Measurements from ENCODE around the gene SARNP. TPM values are rescaled to one million over a fixed set of nuclear protein-coding genes. Genes with fewer than 3 reads are reported as not detected.

The SARNP gene
- total RNA-seq, 1 experiment from 2014 or later: 132 TPM

DNA sequence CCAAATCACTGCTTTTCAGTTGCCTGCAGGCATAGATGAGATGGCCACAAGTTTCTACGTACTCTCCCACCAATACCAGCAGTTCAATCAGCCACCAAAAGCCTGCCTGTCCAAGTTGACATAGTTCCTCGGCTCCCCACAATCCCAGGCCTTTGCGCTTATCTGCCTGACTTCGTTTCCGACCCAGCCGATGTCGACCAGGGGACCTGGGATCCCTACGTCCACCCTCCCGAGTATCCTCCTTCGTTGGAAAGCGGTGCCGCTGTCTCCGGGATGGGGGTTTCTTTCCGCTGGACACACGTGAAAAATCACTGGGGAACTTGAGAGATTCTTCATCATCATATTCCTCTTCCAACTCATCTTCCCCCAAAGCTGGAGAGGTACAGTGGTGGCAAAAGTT is 10.3 kb upstream of the SARNP start:
- no peaks in the 10 kb centered on the region for H3K27me3 ChIP-seq
- H3K4me1 ChIP-seq: peaks cover 4% of the 10 kb centered on the region; the same call in 1 of the 2 replicates
- H3K27ac ChIP-seq: no peak overlapping the region
- H3K36me3 ChIP-seq: peaks cover 5% of the 10 kb centered on the region
- H3K9me3 ChIP-seq (replicated peaks): no peaks in the 10 kb centered on the region
- no peak for DNase-seq
- H3K4me3 ChIP-seq: no peak overlapping the region

DNA sequence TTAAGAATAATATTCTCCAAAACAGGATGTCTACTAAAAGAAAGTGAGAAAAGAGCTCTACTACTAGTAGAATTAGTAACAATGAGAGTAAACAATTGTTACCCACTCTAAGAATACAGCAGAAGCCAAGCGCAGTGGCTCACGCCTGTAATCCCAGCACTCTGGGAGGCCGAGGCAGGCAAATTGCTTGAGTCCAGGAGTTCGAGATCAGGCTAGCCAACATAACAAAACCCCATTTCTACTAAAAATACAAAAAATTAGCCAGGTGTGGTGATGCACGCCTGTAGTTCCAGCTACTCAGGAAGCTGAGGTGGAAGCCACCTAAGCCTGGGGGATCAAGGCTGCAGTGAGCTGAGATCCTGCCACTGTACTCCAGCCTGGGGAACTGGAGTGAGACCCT is 7.2 kb upstream of the SARNP start:
- no peak overlapping the region for H3K27ac ChIP-seq
- DNase-seq: no peak
- no peak overlapping the region for H3K4me3 ChIP-seq
- H3K4me1 ChIP-seq: no peaks in the 10 kb centered on the region
- no peaks in the 10 kb centered on the region for H3K9me3 ChIP-seq (replicated peaks)
- peaks cover 31% of the 10 kb centered on the region for H3K36me3 ChIP-seq
- H3K27me3 ChIP-seq: no peaks in the 10 kb centered on the region

DNA sequence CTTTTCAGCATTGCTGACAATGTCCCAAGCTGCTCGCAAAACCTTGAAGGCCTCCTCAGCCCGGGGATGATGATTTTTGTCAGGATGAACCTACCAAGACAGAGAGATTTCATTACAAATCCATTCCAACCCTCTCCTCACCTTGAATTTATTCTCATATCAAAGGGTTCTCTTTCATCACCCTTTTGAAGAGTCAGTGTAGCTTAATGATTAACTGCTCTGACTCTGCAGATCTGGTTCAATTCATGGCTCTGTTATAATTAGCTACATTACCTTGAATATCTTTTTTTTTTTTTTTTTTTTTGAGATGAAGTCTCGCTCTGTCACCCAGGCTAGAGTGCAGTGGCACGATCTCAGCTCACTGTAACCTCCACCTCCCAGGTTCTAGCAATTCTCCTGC is 5.9 kb upstream of the SARNP start:
- no peak overlapping the region for H3K4me3 ChIP-seq
- H3K27ac ChIP-seq: no peak overlapping the region
- no peaks in the 10 kb centered on the region for H3K27me3 ChIP-seq
- no peaks in the 10 kb centered on the region for H3K9me3 ChIP-seq (replicated peaks)
- H3K36me3 ChIP-seq: peaks cover 39% of the 10 kb centered on the region
- H3K4me1 ChIP-seq: peaks cover 8% of the 10 kb centered on the region
- no peak for DNase-seq

DNA sequence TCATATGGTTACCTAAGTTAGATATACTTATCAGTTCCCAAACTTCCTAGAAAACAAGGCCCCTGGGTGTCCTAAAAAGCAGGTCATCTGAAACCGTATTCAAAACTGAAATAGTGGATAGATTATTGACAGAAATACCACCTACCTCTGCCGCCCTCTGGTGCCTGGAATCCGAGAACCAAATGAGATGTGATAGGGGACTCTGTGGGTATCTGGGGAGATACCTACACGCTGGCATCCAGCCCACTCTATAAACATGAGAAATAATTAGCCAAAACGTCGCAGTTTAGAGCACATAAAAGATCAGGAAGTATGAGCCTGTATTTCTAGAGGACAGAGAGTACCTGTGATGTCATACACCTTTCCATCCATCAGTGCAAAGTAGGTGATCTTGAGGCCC is 4.7 kb upstream of the SARNP start:
- H3K27me3 ChIP-seq: no peaks in the 10 kb centered on the region
- no peak overlapping the region for H3K27ac ChIP-seq
- H3K36me3 ChIP-seq: peaks cover 39% of the 10 kb centered on the region
- H3K4me1 ChIP-seq: peaks cover 8% of the 10 kb centered on the region
- H3K4me3 ChIP-seq: no peak overlapping the region
- DNase-seq: no peak
- no peaks in the 10 kb centered on the region for H3K9me3 ChIP-seq (replicated peaks)

DNA sequence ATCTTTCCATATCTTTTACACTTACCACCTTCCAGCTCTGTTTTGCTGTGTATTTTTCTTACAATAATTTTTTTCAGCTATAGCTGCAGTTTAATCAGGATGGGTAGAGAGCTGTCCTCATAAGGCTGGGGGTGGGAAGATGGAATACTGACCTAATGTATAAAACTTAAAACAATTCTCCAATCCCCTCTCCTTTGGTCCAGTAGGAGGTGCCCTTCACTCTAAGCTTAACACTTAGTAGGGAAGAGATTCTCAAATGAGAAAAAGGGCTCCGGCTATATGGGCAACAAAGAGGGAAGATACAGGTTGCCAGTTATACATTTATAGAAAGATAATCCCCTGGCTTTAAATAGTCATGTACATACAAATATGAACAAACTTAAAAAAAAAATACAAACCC is 3.2 kb upstream of the SARNP start:
- no peaks in the 10 kb centered on the region for H3K9me3 ChIP-seq (replicated peaks)
- H3K27me3 ChIP-seq: no peaks in the 10 kb centered on the region
- peaks cover 8% of the 10 kb centered on the region for H3K4me1 ChIP-seq
- peaks cover 42% of the 10 kb centered on the region for H3K36me3 ChIP-seq
- H3K27ac ChIP-seq: no peak overlapping the region
- peak in 1 of 2 experiments; percentile 19 for DNase-seq
- no peak overlapping the region for H3K4me3 ChIP-seq

DNA sequence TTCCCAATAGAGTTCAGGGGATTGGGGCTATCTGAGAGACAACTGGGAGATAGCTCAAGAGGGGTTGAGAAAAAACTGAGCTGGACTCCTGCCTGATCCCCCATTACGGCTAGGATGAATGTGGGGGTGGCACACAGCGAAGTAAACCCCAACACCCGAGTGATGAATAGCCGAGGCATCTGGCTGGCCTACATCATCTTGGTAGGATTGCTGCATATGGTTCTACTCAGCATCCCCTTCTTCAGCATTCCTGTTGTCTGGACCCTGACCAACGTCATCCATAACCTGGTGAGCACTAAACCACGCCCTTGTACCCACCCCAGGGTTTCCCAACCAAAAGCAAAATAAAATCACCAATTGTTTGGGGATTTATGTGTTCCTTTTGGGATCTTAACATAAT is 1.4 kb upstream of the SARNP start:
- H3K9me3 ChIP-seq (replicated peaks): no peaks in the 10 kb centered on the region
- peak overlapping the region; percentile 69 for H3K27ac ChIP-seq
- H3K36me3 ChIP-seq: peaks cover 53% of the 10 kb centered on the region
- peaks cover 8% of the 10 kb centered on the region for H3K4me1 ChIP-seq
- H3K27me3 ChIP-seq: no peaks in the 10 kb centered on the region
- peak overlapping the region; percentile 87 for H3K4me3 ChIP-seq
- DNase-seq: no peak

DNA sequence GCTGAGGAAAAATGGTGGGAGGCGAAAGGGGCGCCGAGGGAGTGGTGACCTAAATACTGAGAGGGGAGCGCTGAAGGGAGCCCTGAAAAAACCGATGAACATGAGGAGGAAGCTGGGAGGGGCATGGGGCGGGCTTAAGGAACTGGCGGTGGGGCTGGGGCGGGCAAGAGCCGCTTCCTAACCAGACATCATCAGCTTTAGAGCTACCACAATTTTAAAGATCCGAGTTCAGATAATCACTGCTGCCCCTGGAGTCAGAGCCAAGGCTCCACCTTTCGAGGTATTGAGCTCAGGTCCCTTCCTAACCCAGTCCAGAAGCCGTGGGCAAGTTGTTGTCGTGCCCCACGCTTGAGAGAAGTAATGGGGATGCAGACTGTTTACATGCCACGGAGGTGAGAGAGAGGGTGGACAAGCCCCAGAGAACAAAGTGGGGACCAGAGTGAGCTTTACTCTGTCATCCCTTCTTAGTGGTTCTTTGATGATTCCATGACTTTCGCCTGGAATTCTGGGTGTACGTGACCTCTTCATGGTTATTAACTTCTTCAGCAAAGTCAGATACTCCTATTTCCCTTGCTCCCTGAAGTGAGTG is 710 bp upstream of the SARNP start:
- H3K36me3 ChIP-seq: peaks cover 56% of the 10 kb centered on the region
- no peaks in the 10 kb centered on the region for H3K9me3 ChIP-seq (replicated peaks)
- no peaks in the 10 kb centered on the region for H3K27me3 ChIP-seq
- peaks cover 8% of the 10 kb centered on the region for H3K4me1 ChIP-seq
- peak overlapping the region; percentile 87 for H3K4me3 ChIP-seq
- DNase-seq: peak in 1 of 2 experiments; percentile 42
- H3K27ac ChIP-seq: peak overlapping the region; percentile 69

DNA sequence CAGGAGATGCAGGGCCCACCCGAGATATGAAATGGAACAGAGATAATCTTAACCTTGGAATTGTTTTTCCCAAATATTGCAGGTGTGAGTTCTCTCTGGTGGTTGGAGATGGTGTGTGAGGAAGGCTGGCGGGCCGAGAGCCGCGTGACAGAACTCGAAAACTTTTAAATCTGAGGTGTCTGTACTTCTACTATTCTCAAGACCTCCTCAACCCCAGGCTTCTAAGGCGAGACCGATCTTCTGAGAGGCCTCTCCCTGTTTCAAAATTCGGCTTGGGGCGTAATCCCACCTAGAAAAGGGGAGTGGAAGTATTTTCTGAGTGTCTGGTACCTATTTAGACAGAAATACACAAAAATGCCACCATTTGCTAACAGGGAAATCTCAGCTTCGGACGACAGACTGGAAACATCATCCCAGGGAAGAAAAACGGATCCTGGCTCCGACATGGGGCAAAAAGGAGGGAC is 611 bp downstream of the SARNP start:
- H3K27me3 ChIP-seq: no peaks in the 10 kb centered on the region
- peaks cover 52% of the 10 kb centered on the region for H3K36me3 ChIP-seq
- peak in 1 of 2 experiments; percentile 44 for DNase-seq

DNA sequence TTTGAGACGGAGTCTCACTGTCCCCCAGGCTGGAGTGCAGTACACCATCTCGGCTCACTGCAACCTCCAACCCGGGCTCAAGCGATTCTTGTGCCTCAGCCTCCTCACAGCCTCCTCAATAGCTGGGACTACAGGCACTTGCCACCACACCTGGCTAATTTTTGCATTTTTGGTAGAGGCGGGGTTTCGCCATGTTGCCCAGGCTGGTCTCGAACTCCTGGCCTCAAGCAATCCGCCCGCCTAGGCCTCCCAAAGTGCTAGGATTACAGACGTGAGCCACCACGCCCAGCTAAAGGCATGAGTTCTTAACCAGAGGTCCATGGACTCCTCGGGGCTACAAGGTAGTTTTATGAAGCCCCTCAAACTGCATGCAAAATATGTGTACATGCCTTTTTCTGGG is 2.1 kb downstream of the SARNP start:
- Histone ChIP-seq H3K27ac (no peak overlapping the region), H3K36me3 (peaks cover 40% of the 10 kb centered on the region), H3K27me3 (no peaks in the 10 kb centered on the region), H3K4me1 (peaks cover 8% of the 10 kb centered on the region), H3K4me3 (no peak overlapping the region), H3K9me3 (replicated peaks) (no peaks in the 10 kb centered on the region)
- no peak for DNase-seq

More for the DNA sequence above, 611 bp downstream of the SARNP start:
- no peaks in the 10 kb centered on the region for H3K9me3 ChIP-seq (replicated peaks)
- H3K27ac ChIP-seq: peak overlapping the region; percentile 73
- H3K4me1 ChIP-seq: peaks cover 8% of the 10 kb centered on the region
- H3K4me3 ChIP-seq: peak overlapping the region; percentile 87

DNA sequence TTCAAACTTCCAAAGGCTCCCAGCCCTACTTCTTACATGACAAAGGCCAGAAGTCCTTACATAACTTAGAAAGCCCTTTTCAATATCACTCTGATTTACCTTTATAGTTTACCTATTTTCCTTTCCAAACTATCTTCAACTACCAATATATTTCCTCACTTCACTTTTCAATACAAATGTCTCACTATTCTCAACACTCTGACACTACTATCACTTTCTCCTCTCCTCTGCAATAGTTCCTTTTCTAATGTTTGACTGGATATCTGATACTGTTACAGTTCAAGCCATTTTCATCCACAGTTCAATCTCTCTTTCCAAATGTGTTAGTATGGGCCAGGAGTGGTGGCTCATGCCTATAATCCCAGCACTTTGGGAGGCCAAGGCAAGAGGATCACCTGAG is 3.3 kb downstream of the SARNP start:
- no peak for DNase-seq

DNA sequence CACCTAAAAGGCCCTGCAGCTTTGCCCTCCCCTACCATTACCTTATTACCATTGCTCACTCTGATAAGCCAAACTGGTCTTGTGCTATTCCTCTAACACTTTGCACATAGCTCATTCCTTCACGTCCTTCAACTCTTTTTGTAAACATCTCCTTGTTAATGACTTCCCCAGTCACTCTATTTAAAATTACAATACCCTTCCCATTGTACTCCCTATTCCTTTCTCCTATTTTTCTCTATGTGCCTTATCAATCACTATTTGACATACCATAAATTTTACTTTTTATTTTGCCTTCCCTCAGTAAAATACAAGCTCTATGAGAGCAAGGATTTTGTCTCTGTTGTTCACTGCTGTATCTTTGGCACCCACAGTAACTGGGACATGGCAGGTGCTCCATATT is 5.4 kb downstream of the SARNP start:
- H3K27me3 ChIP-seq: no peaks in the 10 kb centered on the region
- no peak for DNase-seq
- H3K36me3 ChIP-seq: peaks cover 34% of the 10 kb centered on the region
- no peaks in the 10 kb centered on the region for H3K9me3 ChIP-seq (replicated peaks)
- no peak overlapping the region for H3K4me3 ChIP-seq
- H3K4me1 ChIP-seq: no peaks in the 10 kb centered on the region
- H3K27ac ChIP-seq: no peak overlapping the region

More for the DNA sequence above, 3.3 kb downstream of the SARNP start:
- H3K9me3 ChIP-seq (replicated peaks): no peaks in the 10 kb centered on the region
- H3K4me3 ChIP-seq: no peak overlapping the region
- H3K4me1 ChIP-seq: peaks cover 8% of the 10 kb centered on the region
- H3K36me3 ChIP-seq: peaks cover 35% of the 10 kb centered on the region
- H3K27ac ChIP-seq: no peak overlapping the region
- no peaks in the 10 kb centered on the region for H3K27me3 ChIP-seq

DNA sequence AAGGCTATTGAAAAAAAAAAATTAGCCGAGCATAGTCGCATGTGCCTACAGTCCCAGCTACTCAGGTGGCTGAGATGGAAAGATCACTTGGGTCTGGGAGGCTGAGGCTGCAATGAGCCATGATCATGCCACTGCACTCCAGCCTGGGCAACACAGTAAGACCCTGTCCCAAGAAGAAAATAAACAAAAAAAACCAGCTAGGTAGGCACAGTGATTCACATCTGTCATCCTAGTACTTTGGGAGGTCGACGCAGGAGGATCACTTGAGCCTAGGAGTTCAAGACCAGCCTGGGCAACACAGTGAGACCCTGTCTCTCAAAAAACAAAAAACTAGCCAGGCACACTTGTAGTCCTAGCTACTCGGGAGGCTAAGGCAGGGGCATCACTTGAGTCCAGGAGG is 8.2 kb downstream of the SARNP start:
- Histone ChIP-seq H3K27ac (no peak overlapping the region), H3K36me3 (peaks cover 30% of the 10 kb centered on the region), H3K4me1 (no peaks in the 10 kb centered on the region), H3K4me3 (no peak overlapping the region), H3K9me3 (replicated peaks) (no peaks in the 10 kb centered on the region), H3K27me3 (no peaks in the 10 kb centered on the region)
- no peak for DNase-seq

DNA sequence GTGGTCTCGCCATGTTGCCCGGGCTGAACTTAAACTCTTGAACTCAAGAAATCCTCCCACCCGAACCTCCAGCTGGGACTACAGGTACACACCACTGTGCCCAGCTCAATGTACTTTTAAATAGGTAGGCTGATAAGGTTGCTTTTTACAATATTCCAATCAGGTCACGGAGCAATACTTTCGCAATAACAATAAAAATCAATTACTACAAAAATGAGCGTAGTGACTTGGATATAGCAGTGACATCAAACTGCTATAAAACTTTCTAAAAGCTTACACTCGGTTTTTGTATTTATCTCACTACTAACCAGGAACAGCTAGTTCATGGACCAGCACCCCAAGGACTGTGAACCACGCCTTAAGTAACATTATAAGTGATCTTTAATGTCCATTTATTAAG is 10.5 kb downstream of the SARNP start:
- Histone ChIP-seq H3K4me1 (no peaks in the 10 kb centered on the region), H3K27me3 (no peaks in the 10 kb centered on the region), H3K9me3 (replicated peaks) (no peaks in the 10 kb centered on the region), H3K4me3 (no peak overlapping the region), H3K36me3 (peaks cover 26% of the 10 kb centered on the region), H3K27ac (no peak overlapping the region)
- no peak for DNase-seq

DNA sequence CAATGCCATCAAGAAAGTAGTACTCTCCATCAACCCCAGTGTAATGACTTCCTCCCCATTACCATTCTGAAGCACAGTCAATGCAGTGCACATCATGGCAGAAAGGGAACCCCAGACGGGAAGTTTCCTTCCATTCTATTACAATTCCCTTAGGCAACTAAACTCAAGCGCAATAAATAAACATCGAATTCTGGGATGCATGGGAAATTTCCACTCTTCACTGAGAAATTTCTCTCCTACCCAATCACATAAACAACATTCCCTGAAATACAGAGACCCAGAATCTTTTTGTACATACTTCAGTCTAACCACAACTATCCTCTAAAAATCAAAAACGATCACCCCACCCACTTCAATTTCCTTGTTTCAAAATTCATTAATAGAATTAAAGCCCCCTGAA is 20.0 kb downstream of the SARNP start:
- Histone ChIP-seq H3K9me3 (replicated peaks) (no peaks in the 10 kb centered on the region), H3K36me3 (peaks cover 81% of the 10 kb centered on the region), H3K4me1 (no peaks in the 10 kb centered on the region), H3K4me3 (no peak overlapping the region), H3K27ac (no peak overlapping the region), H3K27me3 (no peaks in the 10 kb centered on the region)
- DNase-seq: no peak

DNA sequence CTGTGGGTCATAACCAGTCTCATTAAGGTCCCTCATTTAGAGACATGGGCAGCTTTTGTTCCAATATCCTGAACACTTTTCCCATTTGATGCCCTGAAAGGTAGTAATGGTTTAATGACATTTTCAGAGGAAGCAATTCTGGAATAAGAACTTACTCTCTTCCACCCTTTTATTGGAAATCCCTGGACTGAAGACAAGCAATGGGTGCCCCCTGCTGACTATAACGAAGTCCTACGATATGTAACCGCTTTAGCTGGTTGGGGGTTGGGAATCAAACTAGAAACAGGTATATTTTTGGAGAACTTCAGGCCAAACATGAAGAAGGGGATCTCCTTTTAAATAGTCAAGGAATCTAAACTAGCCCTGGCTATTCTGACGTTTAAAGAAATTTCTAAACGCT is 20.5 kb downstream of the SARNP start:
- no peaks in the 10 kb centered on the region for H3K4me1 ChIP-seq
- H3K4me3 ChIP-seq: no peak overlapping the region
- H3K9me3 ChIP-seq (replicated peaks): no peaks in the 10 kb centered on the region
- H3K27me3 ChIP-seq: no peaks in the 10 kb centered on the region
- peaks cover 76% of the 10 kb centered on the region for H3K36me3 ChIP-seq
- DNase-seq: peak; percentile 18 to 65
- no peak overlapping the region for H3K27ac ChIP-seq

DNA sequence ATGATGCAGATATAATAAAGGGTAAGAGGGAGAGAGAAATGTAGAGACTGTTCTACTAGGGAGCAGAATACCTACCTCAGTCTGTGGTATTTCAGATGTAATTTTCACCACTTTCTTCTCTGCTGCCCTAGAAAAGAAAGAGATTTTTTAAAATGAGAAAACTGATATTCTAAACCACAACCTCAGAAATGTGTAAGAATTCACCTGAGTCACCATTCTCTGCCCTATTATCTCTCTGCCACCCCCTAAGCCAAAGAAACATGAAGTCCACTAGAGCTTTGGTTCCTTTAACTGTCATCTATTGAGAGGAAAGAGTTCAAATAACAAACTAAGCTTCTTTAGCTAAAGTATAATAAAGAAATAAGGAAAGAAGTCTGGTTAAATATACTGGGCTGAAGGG is 21.6 kb downstream of the SARNP start:
- Histone ChIP-seq H3K27ac (no peak overlapping the region), H3K27me3 (no peaks in the 10 kb centered on the region), H3K4me1 (no peaks in the 10 kb centered on the region), H3K9me3 (replicated peaks) (no peaks in the 10 kb centered on the region), H3K4me3 (no peak overlapping the region), H3K36me3 (peaks cover 86% of the 10 kb centered on the region)
- no peak for DNase-seq

Data from SJCRH30 (cell line).